Stimulated activated CD4-positive, alpha-beta T cell treated with anti-CD3 and anti-CD28 coated beads, Interleukin-1b, Interleukin-23, amount 100 ng/mL, for 24 hours (primary cell): ENCODE results near the gene SRM.
"Not testable (repeated sequence)": the region's sequence is repeated elsewhere in the genome, so short reads cannot be mapped to it uniquely, and the experiment has no call there.

Experiments
- DNase-seq, 4 experiments: peaks; one replicate each; pipeline ENCODE4 v3.0.0-alpha.2; 2020; ENCODE audit warnings: low read depth in 4 of 4, low spot score in 1 of 4

The SRM gene

DNA sequence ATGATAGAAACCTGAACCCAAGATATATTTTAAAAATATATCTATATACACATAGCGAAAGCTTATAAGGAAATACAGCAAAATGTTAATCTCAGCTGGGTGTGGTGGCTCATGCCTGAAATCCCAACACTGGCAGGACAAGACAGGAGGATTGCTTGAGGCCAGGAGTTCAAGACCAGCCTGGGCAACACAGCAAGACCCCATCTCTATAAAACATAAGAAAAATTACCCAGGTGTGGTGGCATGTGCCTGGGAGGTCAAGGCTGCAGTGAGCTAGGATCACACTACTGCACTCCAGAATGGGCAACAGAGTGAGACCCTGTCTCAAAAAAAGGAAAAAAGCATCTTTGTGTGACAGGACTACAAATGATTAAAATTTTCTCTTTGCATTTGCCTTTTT is 6.0 kb upstream of the SRM start:
- no peak for DNase-seq

DNA sequence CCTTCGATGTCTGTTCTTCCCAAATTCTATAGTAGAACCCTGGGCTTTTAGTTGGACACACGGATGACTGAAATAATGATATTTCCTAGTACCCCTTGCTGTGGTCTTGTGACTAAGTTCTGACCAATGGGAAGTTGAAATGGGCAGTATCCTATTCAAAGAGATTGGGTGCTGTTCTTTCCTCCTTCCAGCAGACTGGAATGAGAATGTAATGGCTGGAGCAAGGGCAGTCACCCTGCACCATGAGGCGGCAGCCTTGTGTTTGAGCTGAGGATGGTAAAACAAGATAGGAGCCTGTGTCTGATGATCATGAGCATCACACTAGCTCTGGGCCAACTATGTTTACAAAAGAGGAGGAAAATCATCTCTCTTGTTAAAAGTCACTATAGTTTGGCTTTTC is 5.1 kb upstream of the SRM start:
- DNase-seq: no peak

DNA sequence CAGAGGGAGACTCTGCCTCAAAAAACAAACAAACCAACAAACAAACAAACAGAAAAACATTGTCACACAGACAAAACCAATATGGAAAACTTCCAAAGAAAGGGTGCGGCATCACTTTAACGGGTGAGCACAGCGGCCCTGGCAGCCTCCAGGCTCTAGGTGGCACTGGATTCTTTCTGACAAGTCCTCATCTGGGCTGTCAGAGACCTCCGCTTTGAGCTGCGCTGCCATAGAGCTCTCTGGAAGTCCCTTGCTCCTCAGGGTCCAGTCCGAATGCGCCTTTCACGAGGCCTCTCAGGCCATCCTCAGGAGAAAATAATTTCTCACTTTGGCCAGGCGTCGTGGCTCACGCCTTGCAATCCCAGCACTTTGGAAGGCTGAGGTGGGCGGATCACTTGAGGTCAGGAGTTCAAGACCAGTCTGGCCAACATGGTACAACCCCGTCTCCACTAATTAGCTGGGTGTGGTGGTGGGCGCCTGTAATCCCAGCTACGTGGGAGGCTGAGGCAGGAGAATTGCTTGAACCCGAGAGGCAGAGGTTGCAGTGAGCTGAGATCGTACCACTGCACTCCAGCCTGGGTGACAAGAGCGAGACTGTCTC is 4.2 kb upstream of the SRM start:
- not testable (repeated sequence) for DNase-seq

DNA sequence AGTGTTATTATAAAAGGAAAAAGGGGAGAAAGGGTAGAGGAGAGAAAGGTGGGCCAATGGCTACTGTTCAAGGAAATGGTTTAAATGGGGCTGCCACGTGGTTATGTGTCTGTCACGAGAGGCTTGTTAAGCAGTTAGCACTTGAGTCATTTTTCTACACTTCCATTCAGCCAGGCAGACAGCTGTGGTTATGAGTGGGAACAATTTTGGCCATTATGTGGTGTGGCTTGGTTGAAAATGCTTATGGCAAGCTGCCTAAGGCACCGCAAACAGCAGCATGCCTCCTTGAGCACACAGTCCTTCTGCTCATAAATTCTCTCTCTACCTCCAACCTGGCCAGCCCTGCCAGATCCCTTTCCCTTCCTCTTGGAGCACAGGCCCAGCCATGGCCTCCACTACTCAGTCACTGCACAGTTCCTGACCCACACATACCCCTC is 3.2 kb upstream of the SRM start:
- DNase-seq: no peak

DNA sequence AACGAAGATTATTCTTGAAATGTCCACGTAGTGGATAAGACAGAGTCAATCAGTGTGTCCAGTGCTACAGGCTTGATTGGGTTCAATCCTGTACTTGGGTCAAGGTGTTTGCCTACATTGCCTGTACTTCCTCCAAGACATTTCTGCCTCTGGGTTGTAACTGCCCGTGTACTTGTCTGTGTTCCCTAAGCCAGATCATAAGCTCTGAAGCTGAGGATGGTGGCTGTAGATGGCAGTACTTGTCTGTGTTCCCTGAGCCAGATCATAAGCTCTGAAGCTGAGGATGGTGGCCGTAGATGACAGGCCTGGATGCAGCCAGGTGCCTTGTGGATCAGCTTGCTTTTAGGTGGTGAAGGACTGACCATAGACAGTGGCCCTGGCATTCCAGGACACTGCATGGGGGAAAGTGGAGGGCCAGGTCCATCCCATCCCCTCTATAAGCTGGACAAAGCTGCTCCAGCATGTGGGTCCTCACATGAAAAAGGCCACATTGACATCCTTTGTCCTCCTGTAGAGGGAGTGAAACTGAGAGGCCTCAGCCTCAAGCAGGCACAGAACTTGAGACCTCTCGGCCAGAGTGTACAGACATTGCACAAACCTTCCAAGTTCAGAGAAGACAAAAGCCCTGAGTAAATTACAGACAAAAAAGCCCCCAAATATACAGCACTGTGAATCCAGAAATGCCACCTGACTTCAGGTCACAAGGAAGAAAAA is 2.0 kb upstream of the SRM start:
- no peak for DNase-seq

DNA sequence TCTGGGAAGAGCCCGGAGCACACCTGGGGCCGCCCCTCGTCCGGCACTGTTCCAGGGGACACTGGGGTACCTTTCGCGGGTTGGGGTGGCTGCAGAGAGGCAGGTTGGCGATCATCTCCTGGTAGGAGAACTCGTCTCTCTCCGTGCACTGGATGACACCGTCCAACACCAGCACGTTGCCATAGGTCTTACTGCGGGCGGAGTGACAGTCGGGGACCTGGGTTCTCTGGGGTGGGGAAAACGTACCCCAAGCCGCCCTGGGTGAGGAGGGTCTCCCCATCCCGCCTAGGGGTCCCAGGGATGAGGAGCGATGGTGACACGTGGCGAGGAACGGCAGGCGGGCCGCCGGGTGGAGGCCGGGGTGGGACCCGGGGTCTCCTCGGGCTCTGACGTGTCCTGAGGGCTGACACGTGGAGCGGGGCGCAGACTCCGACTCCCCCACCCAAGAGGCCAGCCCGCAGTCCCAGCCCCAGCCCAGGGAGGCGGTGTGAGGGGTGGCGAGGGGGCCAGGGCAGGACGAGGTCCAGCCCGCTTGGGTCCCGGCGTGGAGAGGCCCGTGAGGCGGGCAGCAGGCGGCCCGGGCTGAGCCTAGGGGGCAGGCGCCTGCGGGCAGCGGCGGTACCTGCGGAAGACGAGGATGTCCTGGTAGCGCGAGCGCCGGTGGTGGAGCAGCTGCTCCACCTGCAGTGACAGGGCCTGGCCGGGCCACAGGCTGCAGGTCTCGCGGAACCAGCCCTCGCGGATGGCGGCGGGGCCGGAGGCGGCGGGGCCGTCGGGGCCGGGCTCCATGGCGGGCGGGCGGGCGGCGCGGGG is 457 bp downstream of the SRM start:
- DNase-seq: peak in 1 of 4 experiments; percentile 16

DNA sequence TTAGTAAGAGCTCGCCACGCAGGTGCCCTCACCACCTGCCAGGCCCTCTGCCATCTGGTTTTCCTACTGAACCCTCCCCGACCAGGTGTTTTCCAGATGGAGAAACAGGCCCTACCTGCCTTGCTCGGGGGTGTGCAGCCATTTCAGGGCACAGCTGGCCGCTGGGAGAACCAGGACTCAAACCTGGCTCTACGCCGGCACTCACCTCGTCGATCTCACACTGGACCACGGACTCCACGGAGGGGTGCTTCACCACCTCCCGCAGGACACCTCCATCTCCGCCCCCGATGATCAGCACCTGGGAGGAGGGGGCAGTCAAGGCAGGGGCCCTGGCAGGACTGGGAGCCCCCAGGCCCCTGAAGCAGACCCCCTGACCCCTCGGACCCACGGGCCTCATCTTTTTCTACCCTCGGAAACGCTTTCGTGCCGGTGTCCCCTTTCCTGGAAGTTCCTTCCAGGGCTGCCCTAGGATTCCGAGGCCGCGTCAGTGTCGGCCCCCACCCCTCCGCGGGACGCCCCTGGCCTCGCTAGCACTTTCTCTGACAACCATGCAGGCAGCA is 1.1 kb downstream of the SRM start:
- no peak for DNase-seq

DNA sequence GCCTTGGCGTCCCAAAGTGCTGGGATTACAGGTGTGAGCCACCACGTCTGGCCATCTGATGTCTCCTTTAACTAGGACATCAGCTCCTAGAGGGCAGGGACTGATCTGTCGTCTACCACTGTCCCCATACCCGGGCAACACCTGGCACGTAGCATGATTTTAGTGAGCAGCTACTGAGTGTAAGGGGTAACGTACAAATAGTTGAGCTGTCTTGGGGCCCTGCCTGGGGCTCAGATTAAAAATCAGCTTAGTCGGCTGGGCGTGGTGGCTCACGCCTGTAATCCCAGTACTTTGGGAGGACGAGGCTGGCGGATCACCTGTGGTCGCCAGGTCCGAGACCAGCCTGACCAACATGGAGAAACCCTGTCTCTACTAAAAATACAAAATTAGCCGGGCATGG is 1.8 kb downstream of the SRM start:
- DNase-seq: no peak

DNA sequence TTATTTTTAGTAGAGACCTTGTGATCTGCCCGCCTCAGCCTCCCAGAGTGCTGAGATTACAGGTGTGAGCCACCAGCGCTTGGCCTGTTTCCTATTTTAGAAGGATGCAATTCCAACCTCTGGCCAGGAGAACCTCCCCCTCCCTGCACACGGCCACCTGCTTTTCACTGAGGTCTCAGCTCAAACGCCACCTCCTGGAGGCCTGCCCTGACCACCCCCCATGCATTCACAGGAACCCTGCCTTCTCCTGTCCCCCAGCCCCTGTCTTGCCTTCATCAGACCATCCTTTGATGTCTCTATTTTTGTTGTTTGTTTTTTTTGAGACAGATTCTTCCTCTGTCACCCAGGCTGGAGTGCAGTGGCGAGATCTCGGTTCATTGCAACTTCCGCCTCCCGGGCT is 2.3 kb downstream of the SRM start:
- no peak for DNase-seq

DNA sequence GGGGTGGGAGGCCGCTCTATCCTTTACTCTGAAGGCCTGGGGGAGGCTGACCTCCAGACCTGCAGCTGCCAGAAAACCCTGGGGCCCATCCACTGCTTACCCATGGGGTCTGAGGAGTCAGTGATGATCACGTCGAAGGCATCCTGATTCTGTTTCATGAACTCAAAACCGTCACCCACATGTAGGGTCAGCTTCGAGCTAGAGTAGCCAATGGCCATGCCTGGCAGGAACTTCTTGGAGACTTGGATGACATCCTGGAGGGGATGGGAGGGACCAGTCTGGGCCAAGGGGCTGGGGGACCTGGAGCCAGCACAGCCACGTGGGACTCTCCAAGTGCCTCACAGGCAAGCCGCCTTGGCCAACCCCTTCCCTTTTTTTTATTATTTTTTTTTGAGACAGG is 3.3 kb downstream of the SRM start:
- DNase-seq: no peak

DNA sequence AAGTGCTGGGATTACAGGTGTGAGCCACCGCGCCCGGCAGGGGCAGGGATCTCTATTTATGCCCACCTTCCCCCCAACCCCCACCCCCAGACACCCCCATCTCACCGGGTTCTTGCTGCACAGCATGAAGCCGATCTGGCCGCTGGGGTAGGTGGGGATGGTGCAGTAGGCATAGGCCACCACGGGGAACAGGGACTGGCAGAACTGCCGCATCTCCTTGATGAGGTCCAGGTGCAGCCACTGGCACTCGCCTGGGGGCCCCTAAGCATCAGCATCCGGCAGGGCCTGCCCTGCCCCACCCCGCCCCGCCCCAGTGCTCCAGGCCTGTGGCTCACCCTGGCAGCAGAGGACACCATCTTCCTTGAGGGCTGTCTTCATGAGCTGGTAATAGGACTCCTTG is 4.1 kb downstream of the SRM start:
- DNase-seq: no peak

DNA sequence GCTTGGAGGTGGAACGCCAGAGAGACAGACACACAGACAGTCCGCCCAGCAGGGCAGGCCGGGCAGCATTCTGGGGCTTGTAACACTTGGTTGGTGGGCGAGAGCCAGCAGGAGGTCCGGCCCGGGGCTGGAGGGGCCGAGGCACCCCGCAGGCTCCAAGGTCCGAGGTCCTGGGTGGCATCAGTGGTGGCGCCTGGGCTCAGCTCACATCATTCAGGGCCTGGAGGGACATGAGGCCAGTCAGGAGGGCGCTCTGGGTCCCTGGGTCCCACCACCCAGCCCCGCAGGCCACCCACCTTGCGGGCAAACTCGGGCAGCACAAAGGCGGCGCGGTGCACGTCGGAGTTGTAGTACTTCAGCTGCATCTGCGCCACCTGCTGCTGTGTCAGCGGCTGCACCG is 5.2 kb downstream of the SRM start:
- no peak for DNase-seq

DNA sequence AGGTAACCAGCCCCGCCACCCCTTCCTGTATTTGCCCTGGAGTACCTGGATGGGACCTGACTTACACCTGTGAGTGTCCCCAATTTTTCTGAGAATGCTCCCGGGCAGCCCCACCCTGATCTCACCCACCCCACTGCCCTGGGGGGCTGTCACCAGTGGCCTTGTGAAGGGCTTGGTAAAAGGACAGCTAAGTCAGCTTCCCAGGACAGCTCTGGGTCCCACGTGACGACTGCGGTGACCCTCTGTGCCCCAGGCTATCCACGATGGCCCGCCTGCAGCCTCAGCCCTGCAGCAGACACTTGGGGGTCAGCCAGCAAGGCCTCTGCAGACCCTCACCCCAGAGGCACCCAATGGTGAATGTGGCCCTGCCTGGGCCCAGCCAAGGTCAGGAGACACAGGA is 5.6 kb downstream of the SRM start:
- DNase-seq: no peak

DNA sequence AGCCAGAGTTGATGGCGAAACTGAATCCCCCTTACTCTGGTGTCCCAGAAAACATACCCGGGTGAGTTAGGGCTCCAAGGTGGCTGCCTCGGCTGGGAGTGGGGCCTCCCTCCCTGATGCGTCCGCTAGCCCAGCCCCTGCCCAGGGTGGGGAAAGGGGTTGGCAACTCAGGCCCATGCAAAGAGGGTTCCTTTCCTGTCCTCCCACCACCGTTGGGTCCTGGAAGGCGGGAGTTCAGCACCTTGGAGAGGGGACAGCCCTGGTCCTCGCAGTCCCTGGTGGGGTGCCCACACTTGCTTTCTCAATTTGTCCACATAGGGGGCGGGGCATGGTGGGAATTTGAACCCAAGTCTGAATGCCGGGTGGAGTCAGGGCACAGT is 6.1 kb downstream of the SRM start:
- DNase-seq: no peak

DNA sequence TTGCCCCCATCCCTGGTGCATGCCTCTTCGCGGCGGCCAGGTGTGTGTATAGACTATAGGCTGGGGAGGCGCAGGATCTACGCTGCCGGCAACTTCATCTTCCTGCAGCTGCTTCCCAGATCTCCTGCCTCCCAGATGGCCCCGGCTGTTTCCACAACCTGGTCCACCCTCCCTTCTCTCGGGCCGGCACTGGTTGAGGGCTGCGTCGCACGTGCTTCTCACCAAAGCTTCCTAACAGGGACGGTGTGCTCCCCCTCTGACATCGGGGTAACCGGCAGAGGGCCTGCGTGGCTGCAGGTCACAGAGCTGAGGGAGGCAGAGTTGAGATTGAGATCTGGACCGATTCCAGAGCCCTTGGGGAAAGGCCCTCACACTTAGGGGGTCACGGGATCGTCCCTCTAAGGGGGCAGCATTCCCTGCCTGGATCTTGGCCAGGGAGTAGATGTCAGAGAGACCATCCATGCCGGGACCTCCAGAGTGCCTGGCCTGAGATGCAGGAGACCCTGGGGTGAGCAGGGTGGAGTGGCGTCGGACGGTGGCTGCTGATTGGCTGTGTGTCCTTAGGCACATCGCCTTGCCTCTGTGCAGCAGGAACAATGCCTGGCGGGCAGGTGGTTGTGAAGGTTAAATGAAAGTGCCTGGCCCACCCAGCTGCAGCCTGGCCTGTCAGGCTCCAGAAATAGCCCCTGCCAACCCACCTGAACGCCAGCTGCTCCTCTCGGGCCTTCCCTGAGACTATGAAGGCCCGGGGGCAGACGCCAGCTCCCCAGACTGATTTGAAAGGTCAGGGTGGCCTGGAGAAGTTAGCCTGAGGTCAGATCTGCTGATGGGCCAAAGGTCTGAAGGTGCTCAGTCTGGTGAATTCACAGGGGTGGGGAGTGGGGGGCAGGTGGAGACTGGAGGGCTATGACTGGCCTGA is 6.7 kb downstream of the SRM start:
- peak in 1 of 4 experiments; percentile 21 for DNase-seq

DNA sequence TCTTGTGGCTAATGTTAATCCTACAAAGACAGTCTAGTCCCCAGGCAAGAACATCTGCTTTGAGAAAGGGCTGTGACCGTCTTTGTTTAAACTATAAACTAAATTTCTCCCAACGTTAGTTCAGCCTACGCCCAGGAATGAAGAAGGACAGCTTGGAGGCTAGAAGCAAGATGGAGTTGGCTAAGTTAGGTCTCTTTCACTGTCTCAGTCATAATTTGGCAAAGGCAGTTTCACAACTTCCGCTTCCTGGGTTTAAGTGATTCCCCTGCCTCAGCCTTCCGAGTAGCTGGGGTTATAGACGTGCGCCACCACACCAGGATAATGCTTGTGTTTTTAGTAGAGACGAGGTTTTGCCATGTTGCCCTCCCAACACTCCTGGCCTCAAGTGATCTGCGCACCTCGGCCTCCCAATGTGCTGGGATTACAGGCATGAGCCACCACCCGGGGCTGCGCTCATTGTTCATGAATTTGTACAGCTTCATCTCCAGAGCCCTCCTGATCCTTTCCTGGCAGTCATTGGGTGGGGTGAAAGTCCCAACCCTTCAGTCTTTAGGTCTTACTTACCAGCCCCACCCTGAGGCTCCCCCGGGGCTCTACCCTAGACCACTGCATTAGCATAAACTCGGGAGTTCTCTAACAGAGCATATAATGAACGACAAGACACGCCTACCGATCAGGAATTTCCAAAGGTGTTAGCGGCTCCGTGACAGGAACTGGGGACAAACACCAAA is 7.9 kb downstream of the SRM start:
- no peak for DNase-seq

DNA sequence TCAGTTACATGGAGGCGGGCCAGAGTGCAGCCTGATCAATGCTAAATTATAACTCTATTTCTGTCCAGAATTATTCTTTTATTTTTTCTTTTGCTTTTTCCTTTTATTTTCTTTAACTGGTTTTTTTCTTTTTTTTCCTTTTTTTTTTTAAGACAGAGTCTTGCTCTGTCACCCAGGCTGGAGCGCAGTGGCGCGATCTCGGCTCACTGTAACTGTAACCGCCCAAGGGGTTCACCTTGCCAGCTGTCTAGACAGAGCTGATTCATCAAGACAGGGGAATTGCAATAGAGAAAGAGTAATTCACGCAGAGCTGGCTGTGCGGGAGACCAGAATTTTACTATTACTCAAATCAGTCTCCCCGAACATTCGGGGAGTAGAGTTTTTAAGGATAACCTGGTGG is 8.7 kb downstream of the SRM start:
- DNase-seq: not testable (repeated sequence)

DNA sequence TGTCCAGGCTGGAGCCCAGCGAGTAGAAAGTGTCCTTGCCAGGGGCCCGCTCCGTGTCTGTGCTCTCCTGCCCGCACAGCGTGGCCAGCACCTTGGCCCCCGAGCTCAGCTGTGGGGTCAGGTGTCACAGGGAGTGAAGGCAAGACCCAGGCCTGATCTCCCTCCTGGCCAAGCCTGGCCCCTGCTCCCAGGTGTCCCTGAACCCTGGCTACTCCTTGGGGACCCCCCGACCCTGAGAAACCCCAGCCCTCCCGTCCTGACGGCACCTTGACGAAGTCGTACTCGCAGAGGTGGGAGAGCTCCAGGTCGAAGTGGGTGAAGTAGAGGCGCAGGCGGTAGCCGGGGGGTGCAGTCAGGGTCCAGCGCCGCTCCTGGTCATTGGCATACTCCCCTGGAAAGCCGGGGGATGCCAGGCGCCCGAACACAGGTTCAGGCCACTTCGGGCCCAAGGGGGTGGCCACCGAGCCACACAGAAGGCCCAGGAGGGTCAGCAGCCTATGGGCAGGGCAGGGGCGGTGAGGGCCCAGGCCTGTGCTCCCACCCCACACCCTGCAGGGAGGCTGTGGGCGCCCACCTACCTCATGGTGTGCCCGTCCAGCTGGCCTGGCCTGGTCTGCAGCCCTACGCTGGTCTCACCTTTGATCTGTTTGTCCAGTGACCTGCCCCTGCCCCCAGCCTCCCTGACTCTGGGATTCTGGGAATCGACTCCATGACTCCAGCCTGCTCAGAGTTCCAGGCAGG is 13.0 kb downstream of the SRM start, which contains the start of gene MASP2:
Gene MASP2 (minus strand): TSS at position 615 of the 741 bp plus-strand sequence. CDS start 32 bp downstream, at position 583.
- DNase-seq: no peak

DNA sequence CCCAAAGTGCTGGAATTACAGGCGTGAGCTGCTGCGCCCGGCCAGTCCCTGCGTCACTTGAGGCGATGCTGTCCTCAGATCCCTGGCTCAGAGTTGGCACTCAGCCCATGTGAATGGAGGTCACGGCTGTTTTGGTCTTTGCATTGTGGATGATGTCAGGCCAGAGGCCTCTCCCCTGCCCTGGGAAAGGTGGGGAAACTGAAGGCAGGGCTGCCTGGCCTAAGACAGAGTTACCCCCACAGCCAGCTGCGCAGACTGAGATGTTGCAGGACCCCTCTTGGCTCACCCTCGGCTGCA is 13.6 kb downstream of the SRM start:
- no peak for DNase-seq
